ENCODE results near the gene CACFD1.

The CACFD1 gene

GRCh38 chr9:133485531-133486260 is 25.9 kb downstream of the CACFD1 start:
- no peak for DNase-seq

GRCh38 chr9:133487331-133487725 is 27.6 kb downstream of the CACFD1 start:
- DNase-seq, result no peak

- no peak for DNase-seq
Observed at GRCh38 chr9:133488686-133489252, 29.0 kb downstream of the CACFD1 start.

GRCh38 chr9:133489253-133490190 is 29.7 kb downstream of the CACFD1 start:
- no peak for DNase-seq

GRCh38 chr9:133490201-133490681 is 30.5 kb downstream of the CACFD1 start:
- no peak for DNase-seq

- DNase-seq, result no peak
Observed at GRCh38 chr9:133490865-133491655, 31.3 kb downstream of the CACFD1 start.

- no peak for DNase-seq
Observed at GRCh38 chr9:133491656-133491925, 31.8 kb downstream of the CACFD1 start.

GRCh38 chr9:133492061-133493021 is 32.6 kb downstream of the CACFD1 start:
- no peak for DNase-seq

- no peak for DNase-seq
Observed at GRCh38 chr9:133493428-133493827, 33.6 kb downstream of the CACFD1 start.

- no peak for DNase-seq
Observed at GRCh38 chr9:133493845-133494540, 34.2 kb downstream of the CACFD1 start.

- DNase-seq, result no peak
Observed at GRCh38 chr9:133494636-133495326, 35.0 kb downstream of the CACFD1 start.

- DNase-seq, result no peak
Observed at GRCh38 chr9:133495327-133496293, 35.8 kb downstream of the CACFD1 start.

GRCh38 chr9:133496861-133497842 is 37.4 kb downstream of the CACFD1 start:
- no peak for DNase-seq

- no peak for DNase-seq
Observed at GRCh38 chr9:133499132-133499891, 39.5 kb downstream of the CACFD1 start.

- DNase-seq, result no peak
Observed at GRCh38 chr9:133499892-133500270, 40.1 kb downstream of the CACFD1 start.

GRCh38 chr9:133502112-133502511 is 42.3 kb downstream of the CACFD1 start:
- no peak for DNase-seq

- no peak for DNase-seq
Observed at GRCh38 chr9:133505186-133505830, 45.5 kb downstream of the CACFD1 start.

All from inflammatory macrophage treated with lipopolysaccharide for 4 hours (primary cell).